Endometrium (tissue), 2 donors: ENCODE data around the gene KLC3.
"Not testable (repeated sequence)": the region's sequence is repeated elsewhere in the genome, so short reads cannot be mapped to it uniquely, and the experiment has no call there.

Source experiments
- FAIRE-seq: peaks from 2 replicates; lab custom pipeline; 2012; peaks lifted over from hg19 to GRCh38; lab: Jason Lieb, UNC
- donor health status: control.
- donor health status: control.

The KLC3 gene

GRCh38 chr19:45320997-45321775, 19.4 kb upstream of the KLC3 start:
- no peak for FAIRE-seq

- FAIRE-seq: no peak
These were observed 18.7 kb upstream of the KLC3 start for GRCh38 chr19:45321848-45322247.

GRCh38 chr19:45322311-45322710, 18.2 kb upstream of the KLC3 start:
- FAIRE-seq: no peak

- no peak for FAIRE-seq
These were observed 17.7 kb upstream of the KLC3 start, which contains the start of gene CKM for GRCh38 chr19:45322744-45323281. CKM (minus strand) TSS chr19:45322875; CDS start chr19:45319713, 3,162 bp downstream.

- no peak for FAIRE-seq
These were observed 16.9 kb upstream of the KLC3 start for GRCh38 chr19:45323671-45324081.

- no peak for FAIRE-seq
These were observed 16.1 kb upstream of the KLC3 start for GRCh38 chr19:45324349-45324907.

GRCh38 chr19:45327404-45328143, 13.0 kb upstream of the KLC3 start:
- FAIRE-seq: no peak

GRCh38 chr19:45331411-45331810, 9.1 kb upstream of the KLC3 start:
- FAIRE-seq: no peak

- FAIRE-seq: no peak
These were observed 6.8 kb upstream of the KLC3 start for GRCh38 chr19:45333609-45334303.

- not testable (repeated sequence) for FAIRE-seq
These were observed 5.7 kb upstream of the KLC3 start for GRCh38 chr19:45334881-45335280.

GRCh38 chr19:45336696-45337251, 3.8 kb upstream of the KLC3 start:
- no peak for FAIRE-seq

- FAIRE-seq: no peak
These were observed 921 bp upstream of the KLC3 start for GRCh38 chr19:45339629-45340028.

- FAIRE-seq: no peak
These were observed 426 bp downstream of the KLC3 start for GRCh38 chr19:45340899-45341453.

GRCh38 chr19:45342911-45343310, 2.4 kb downstream of the KLC3 start:
- FAIRE-seq: no peak

GRCh38 chr19:45344621-45345505, 4.3 kb downstream of the KLC3 start:
- FAIRE-seq: no peak

- no peak for FAIRE-seq
These were observed 4.9 kb downstream of the KLC3 start for GRCh38 chr19:45345506-45345860.

- FAIRE-seq: no peak
These were observed 5.9 kb downstream of the KLC3 start for GRCh38 chr19:45346449-45346848.

GRCh38 chr19:45347570-45348366, 7.2 kb downstream of the KLC3 start:
- no peak for FAIRE-seq

GRCh38 chr19:45348367-45349125, 8.0 kb downstream of the KLC3 start:
- no peak for FAIRE-seq
